HepG2 (cell line): ENCODE data around the gene SDR42E2. TPM values are rescaled to one million over a fixed set of nuclear protein-coding genes. Genes with fewer than 3 reads are reported as not detected.

Source experiments
- ARNT2 ChIP-seq: sonication (generic); formaldehyde crosslinking; IDR thresholded peaks from 2 replicates; pipeline ENCODE4 v1.8.0; 2022; ENCODE audit warnings: mild to moderate bottlenecking, low read depth, missing genetic modification reagents, moderate library complexity
- ATF3 ChIP-seq: sonication (generic); formaldehyde crosslinking; IDR thresholded peaks from 2 replicates; pipeline ENCODE4 v1.4.0; 2020; ENCODE audit warnings: missing genetic modification reagents
- ATRX ChIP-seq: sonication (generic); formaldehyde crosslinking; IDR thresholded peaks from 2 replicates; pipeline ENCODE4 v1.4.0; 2020; ENCODE audit warnings: missing genetic modification reagents, borderline replicate concordance
- BATF2 ChIP-seq: sonication (generic); formaldehyde crosslinking; IDR thresholded peaks from 2 replicates; pipeline ENCODE4 v1.8.0; 2022; ENCODE audit warnings: mild to moderate bottlenecking, missing genetic modification reagents, moderate library complexity
- FOXK1 ChIP-seq: sonication (generic); formaldehyde crosslinking; IDR thresholded peaks from 2 replicates; pipeline ENCODE4 v1.4.0; 2020; ENCODE audit warnings: low read depth, missing genetic modification reagents, borderline replicate concordance
- FUBP1 ChIP-seq: sonication (generic); formaldehyde crosslinking; IDR thresholded peaks from 2 replicates; pipeline ENCODE4 v1.5.1; 2020; ENCODE audit warnings: missing genetic modification reagents, mild to moderate bottlenecking, borderline replicate concordance
- HNRNPL ChIP-seq: fragments of 200-400 bp; formaldehyde crosslinking; IDR thresholded peaks from 2 replicates; pipeline ENCODE4 v1.6.1; 2017; ENCODE audit warnings: mild to moderate bottlenecking, low read depth, low read length
- KLF11 ChIP-seq: IDR thresholded peaks from 2 replicates; pipeline ENCODE4 v1.6.1; 2016; ENCODE audit warnings: missing compliant biosample characterization
- NFYB ChIP-seq: sonication (generic); formaldehyde crosslinking; IDR thresholded peaks from 2 replicates; pipeline ENCODE4 v1.4.0; 2020; ENCODE audit warnings: missing genetic modification reagents
- ONECUT2 ChIP-seq: sonication (generic); formaldehyde crosslinking; IDR thresholded peaks from 2 replicates; pipeline ENCODE4 v1.4.0; 2020; ENCODE audit warnings: missing genetic modification reagents
- PRPF4 ChIP-seq: fragments of 200-400 bp; formaldehyde crosslinking; IDR thresholded peaks from 2 replicates; pipeline ENCODE4 v1.6.1; 2016; ENCODE audit warnings: low read length, low read depth; ENCODE audit not compliant: poor library complexity, severe bottlenecking
- RAD21 ChIP-seq: fragments of 450-650 bp; formaldehyde crosslinking; IDR thresholded peaks from 2 replicates; pipeline ENCODE4 v1.5.0; 2020; ENCODE audit warnings: mild to moderate bottlenecking
- SALL2 ChIP-seq: sonication (generic); formaldehyde crosslinking; IDR thresholded peaks from 2 replicates; pipeline ENCODE4 v1.8.1; 2023; ENCODE audit warnings: mild to moderate bottlenecking, missing genetic modification reagents, inconsistent platforms
- SATB2 ChIP-seq: sonication (generic); formaldehyde crosslinking; IDR thresholded peaks from 2 replicates; pipeline ENCODE4 v1.5.0; 2020; ENCODE audit warnings: missing genetic modification reagents
- SKIL ChIP-seq: sonication (generic); formaldehyde crosslinking; IDR thresholded peaks from 2 replicates; pipeline ENCODE4 v1.8.0; 2022; ENCODE audit warnings: missing genetic modification reagents, mild to moderate bottlenecking, moderate library complexity, borderline replicate concordance
- SNAPC5 ChIP-seq: sonication (generic); formaldehyde crosslinking; IDR thresholded peaks from 2 replicates; pipeline ENCODE4 v1.8.1; 2023; ENCODE audit warnings: mild to moderate bottlenecking, missing genetic modification reagents, borderline replicate concordance
- TBL1XR1 ChIP-seq: fragments of 150-350 bp; IDR thresholded peaks from 2 replicates; pipeline ENCODE4 v1.6.1; 2014; ENCODE audit warnings: borderline replicate concordance, low read length; ENCODE audit not compliant: partially characterized antibody
- TBX2 ChIP-seq: sonication (generic); formaldehyde crosslinking; IDR thresholded peaks from 2 replicates; pipeline ENCODE4 v1.5.0; 2020; ENCODE audit warnings: missing genetic modification reagents, mild to moderate bottlenecking, borderline replicate concordance
- ZBTB1 ChIP-seq: sonication (generic); formaldehyde crosslinking; IDR thresholded peaks from 2 replicates; pipeline ENCODE4 v1.4.0; 2020; ENCODE audit warnings: missing genetic modification reagents, borderline replicate concordance
- ZBTB14 ChIP-seq: sonication (generic); formaldehyde crosslinking; IDR thresholded peaks from 2 replicates; pipeline ENCODE4 v1.4.0; 2020; ENCODE audit warnings: missing genetic modification reagents
- ZKSCAN1 ChIP-seq: fragments of 150-350 bp; IDR thresholded peaks from 2 replicates; pipeline ENCODE4 v1.6.1; 2014; ENCODE audit warnings: low read length
- ZNF484 ChIP-seq: sonication (generic); formaldehyde crosslinking; IDR thresholded peaks from 2 replicates; pipeline ENCODE4 v1.5.1; 2020; ENCODE audit warnings: mild to moderate bottlenecking, low read depth, missing genetic modification reagents, borderline replicate concordance
- ZSCAN31 ChIP-seq: sonication (generic); formaldehyde crosslinking; IDR thresholded peaks from 2 replicates; pipeline ENCODE4 v1.5.0; 2020; ENCODE audit warnings: low read depth, mild to moderate bottlenecking, missing genetic modification reagents
- polyA plus RNA-seq, 8 experiments: library from polyadenylated mRNA; depleted of rRNA in 3 of 8; stranded (reverse) in 7 of 8; unstranded in 1 of 8; fragments of >200 nt; fragmentation: Illumina TruSeq in 4 of 8; extraction: Trizol in 4 of 8; gene quantifications; 2 replicates each; pipeline versions ENCODE4 v1.2.1 to v1.2.3, GENCODE V29; 2011 to 2016; ENCODE audit warnings: low read depth in 4 of 8, missing spikeins in 1 of 8, mixed read lengths in 1 of 8; ENCODE audit not compliant: insufficient read depth in 1 of 8
- total RNA-seq, 5 experiments: library from RNA; depleted of rRNA; stranded (reverse); fragments of >200 nt; fragmentation: Illumina TruSeq; extraction: Trizol; gene quantifications; 2 replicates each; pipeline ENCODE4 v1.2.3, GENCODE V29; 2016; ENCODE audit warnings: low read depth in 1 of 5

Gene SDR42E2
- total and polyA plus RNA-seq, 2 of the 13 experiments (the other 11 are each of a cell fraction or from before 2014, with no cell fraction given) = 0.05 to 0.11 TPM

- TF ChIP-seq ATF3 (CRISPR knock-in tag) (peak; percentile 50), ZBTB1 (CRISPR knock-in tag) (0 out of 2 replicates have a peak, but pooled peaks have one; percentile 31), KLF11 (no peak; the same call in 1 of the 2 replicates), SNAPC5 (CRISPR knock-in tag) (peak; percentile 87; the same call in 1 of the 2 replicates), NFYB (CRISPR knock-in tag) (peak; percentile 29; the same call in 1 of the 2 replicates), FUBP1 (CRISPR knock-in tag) (0 out of 2 replicates have a peak, but pooled peaks have one; percentile 70), PRPF4 (no peak), ARNT2 (CRISPR knock-in tag) (peak; percentile 98), ZSCAN31 (CRISPR knock-in tag) (peak; percentile 68; the same call in 1 of the 2 replicates), TBL1XR1 (peak; percentile 68), TBX2 (CRISPR knock-in tag) (peak; percentile 80; the same call in 1 of the 2 replicates), BATF2 (no peak), ZNF484 (CRISPR knock-in tag) (0 out of 2 replicates have a peak, but pooled peaks have one; percentile 65), SATB2 (CRISPR knock-in tag) (0 out of 2 replicates have a peak, but pooled peaks have one; percentile 81), SALL2 (CRISPR knock-in tag) (peak; percentile 94), RAD21 (CRISPR knock-in tag) (peak; percentile 84; the same call in 1 of the 2 replicates), ZKSCAN1 (no peak), SKIL (CRISPR knock-in tag) (no peak), ATRX (no peak), ZBTB14 (peak; percentile 65), HNRNPL (peak; percentile 68), ONECUT2 (0 out of 2 replicates have a peak, but pooled peaks have one; percentile 13), FOXK1 (CRISPR knock-in tag) (peak; percentile 28; the same call in 1 of the 2 replicates)
Measured at GRCh38 chr16:22190081-22190775, 27.9 kb downstream of the SDR42E2 start (continued).
